Stomach (tissue), 4 donors: Measurements from ENCODE around the gene SGK2.

Experiments used
- CTCF ChIP-seq, 7 experiments: fragments of 450-650 bp in 4 of 7; fragments of 200-600 bp in 3 of 7; sonication (generic) in 3 of 7; IDR thresholded peaks; one replicate each; pipeline ENCODE4 v1.5.1; 2016 to 2019; ENCODE audit warnings: antibody characterized with exemption in 7 of 7, control low read depth in 2 of 7, mild to moderate bottlenecking in 1 of 7
- EP300 ChIP-seq: sonication (generic); formaldehyde crosslinking; IDR thresholded peaks from one replicate; pipeline ENCODE4 v1.6.1; 2017; ENCODE audit warnings: antibody characterized with exemption
- POLR2A ChIP-seq, 4 donors: fragments of 450-650 bp; IDR thresholded peaks; one replicate each; pipeline ENCODE4 v1.6.1; 2016; ENCODE audit warnings: antibody characterized with exemption in 4 of 4, control low read depth in 2 of 4, mild to moderate bottlenecking in 1 of 4, moderate library complexity in 1 of 4
- POLR2AphosphoS5 ChIP-seq, 3 donors: sonication (generic); formaldehyde crosslinking; IDR thresholded peaks; one replicate each; pipeline ENCODE4 v1.6.1; 2016; ENCODE audit warnings: antibody characterized with exemption in 3 of 3

GRCh38 chr20:43590392-43591303 lies 31.8 kb downstream of the SGK2 start, which contains the start of gene IFT52:
- TF ChIP-seq POLR2AphosphoS5 (IDR thresholded peaks at IDR 0.05) (peak; percentile 46 to 81 (median 58)), CTCF (IDR thresholded peaks at IDR 0.05) (no peak), POLR2A (IDR thresholded peaks at IDR 0.05) (no peak), EP300 (no peak)
